Measurements from ENCODE around the gene SLC35E4. TPM values are rescaled to one million over a fixed set of nuclear protein-coding genes. Genes with fewer than 3 reads are reported as not detected.
"Not testable (repeated sequence)": the region's sequence is repeated elsewhere in the genome, so short reads cannot be mapped to it uniquely, and the experiment has no call there.

The SLC35E4 gene
- total RNA-seq, 1 experiment from 2014 or later, result 12.5 TPM

- in situ Hi-C loops (cut with HindIII; ENCODE audit: low pct_unique_long_range_greater_than_20kb, low sequenced_read_pairs), result no loop called here
- DNase-seq (ENCODE audit: low read depth), result peak; percentile 89
These were observed 26.1 kb upstream of the SLC35E4 start for GRCh38 chr22:30609260-30610185.

- in situ Hi-C loops (cut with HindIII; ENCODE audit: low pct_unique_long_range_greater_than_20kb, low sequenced_read_pairs), result no loop called here
- no peak for DNase-seq (ENCODE audit: low read depth)
These were observed 25.3 kb upstream of the SLC35E4 start for GRCh38 chr22:30610299-30610698.

GRCh38 chr22:30611197-30611596 lies 24.4 kb upstream of the SLC35E4 start:
- DNase-seq (ENCODE audit: low read depth), result no peak
- in situ Hi-C loops (cut with HindIII; ENCODE audit: low pct_unique_long_range_greater_than_20kb, low sequenced_read_pairs), result no loop called here

- in situ Hi-C loops (cut with HindIII; ENCODE audit: low pct_unique_long_range_greater_than_20kb, low sequenced_read_pairs), result no loop called here
- DNase-seq (ENCODE audit: low read depth), result no peak
These were observed 22.8 kb upstream of the SLC35E4 start for GRCh38 chr22:30612789-30613188.

GRCh38 chr22:30614268-30614667 lies 21.3 kb upstream of the SLC35E4 start:
- DNase-seq (ENCODE audit: low read depth), result no peak
- in situ Hi-C loops (cut with HindIII; ENCODE audit: low pct_unique_long_range_greater_than_20kb, low sequenced_read_pairs), result no loop called here

- DNase-seq (ENCODE audit: low read depth), result no peak
- in situ Hi-C loops (cut with HindIII; ENCODE audit: low pct_unique_long_range_greater_than_20kb, low sequenced_read_pairs), result no loop called here
These were observed 20.7 kb upstream of the SLC35E4 start for GRCh38 chr22:30614879-30615278.

- in situ Hi-C loops (cut with HindIII; ENCODE audit: low pct_unique_long_range_greater_than_20kb, low sequenced_read_pairs), result no loop called here
- no peak for DNase-seq (ENCODE audit: low read depth)
These were observed 20.0 kb upstream of the SLC35E4 start for GRCh38 chr22:30615543-30615954.

- no peak for DNase-seq (ENCODE audit: low read depth)
- in situ Hi-C loops (cut with HindIII; ENCODE audit: low pct_unique_long_range_greater_than_20kb, low sequenced_read_pairs), result no loop called here
These were observed 17.8 kb upstream of the SLC35E4 start for GRCh38 chr22:30617819-30618218.

- in situ Hi-C loops (cut with HindIII; ENCODE audit: low pct_unique_long_range_greater_than_20kb, low sequenced_read_pairs); DNase-seq (ENCODE audit: low read depth): not testable (repeated sequence)
These were observed 15.7 kb upstream of the SLC35E4 start for GRCh38 chr22:30619909-30620308.

- in situ Hi-C loops (cut with HindIII; ENCODE audit: low pct_unique_long_range_greater_than_20kb, low sequenced_read_pairs), result no loop called here
- no peak for DNase-seq (ENCODE audit: low read depth)
These were observed 9.2 kb upstream of the SLC35E4 start for GRCh38 chr22:30626413-30626812.

GRCh38 chr22:30627471-30627870 lies 8.1 kb upstream of the SLC35E4 start:
- DNase-seq (ENCODE audit: low read depth), result no peak

GRCh38 chr22:30628491-30628890 lies 7.1 kb upstream of the SLC35E4 start:
- in situ Hi-C loops (cut with HindIII; ENCODE audit: low pct_unique_long_range_greater_than_20kb, low sequenced_read_pairs), result no loop called here
- no peak for DNase-seq (ENCODE audit: low read depth)

More at GRCh38 chr22:30627471-30627870, 8.1 kb upstream of the SLC35E4 start:
- in situ Hi-C loops (cut with HindIII; ENCODE audit: low pct_unique_long_range_greater_than_20kb, low sequenced_read_pairs), result no loop called here

- DNase-seq (ENCODE audit: low read depth); in situ Hi-C loops (cut with HindIII; ENCODE audit: low pct_unique_long_range_greater_than_20kb, low sequenced_read_pairs): not testable (repeated sequence)
These were observed 4.1 kb upstream of the SLC35E4 start for GRCh38 chr22:30631469-30631868.

GRCh38 chr22:30634471-30635233 lies 929 bp upstream of the SLC35E4 start:
- in situ Hi-C loops (cut with HindIII; ENCODE audit: low pct_unique_long_range_greater_than_20kb, low sequenced_read_pairs), result no loop called here
- peak; percentile 78 for DNase-seq (ENCODE audit: low read depth)

GRCh38 chr22:30636226-30637077 lies 871 bp downstream of the SLC35E4 start:
- in situ Hi-C loops (cut with HindIII; ENCODE audit: low pct_unique_long_range_greater_than_20kb, low sequenced_read_pairs), result no loop called here

GRCh38 chr22:30637701-30638114 lies 2.1 kb downstream of the SLC35E4 start:
- in situ Hi-C loops (cut with HindIII; ENCODE audit: low pct_unique_long_range_greater_than_20kb, low sequenced_read_pairs), result no loop called here
- peak; percentile 10 for DNase-seq (ENCODE audit: low read depth)

More at GRCh38 chr22:30636226-30637077, 871 bp downstream of the SLC35E4 start:
- DNase-seq (ENCODE audit: low read depth), result no peak

GRCh38 chr22:30640361-30640760 lies 4.8 kb downstream of the SLC35E4 start:
- in situ Hi-C loops (cut with HindIII; ENCODE audit: low pct_unique_long_range_greater_than_20kb, low sequenced_read_pairs), result no loop called here
- no peak for DNase-seq (ENCODE audit: low read depth)

GRCh38 chr22:30640839-30641430 lies 5.4 kb downstream of the SLC35E4 start:
- no peak for DNase-seq (ENCODE audit: low read depth)
- in situ Hi-C loops (cut with HindIII; ENCODE audit: low pct_unique_long_range_greater_than_20kb, low sequenced_read_pairs), result no loop called here
